ENCODE results near the gene COL12A1.

DNA sequence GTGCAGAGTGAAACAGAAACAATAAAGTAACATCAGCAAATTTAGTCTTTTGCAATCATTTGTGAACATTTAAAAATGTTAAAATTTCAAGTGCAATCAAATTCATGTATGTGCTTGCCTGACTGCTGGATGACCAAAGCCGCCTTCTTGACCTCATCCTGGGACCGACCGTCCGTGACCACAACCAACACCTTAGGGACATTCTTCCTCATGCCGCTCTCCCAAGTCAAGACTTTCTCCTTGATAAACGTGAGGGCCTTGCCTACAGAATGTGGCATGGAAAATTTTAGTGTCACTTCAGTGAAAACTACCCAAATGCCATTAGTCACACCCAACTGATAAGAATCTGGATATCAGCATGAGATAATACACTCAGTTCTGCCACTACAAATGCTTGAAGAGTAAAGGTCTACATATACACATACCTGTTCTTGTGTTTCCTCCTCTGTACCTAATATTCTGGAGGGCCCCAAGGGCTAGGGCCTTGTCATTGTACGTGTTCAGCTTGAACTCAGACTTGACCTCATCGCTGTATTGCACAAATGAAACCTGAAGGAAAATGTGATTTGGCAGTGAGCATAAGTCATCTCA lies 86.8 kb downstream of the COL12A1 start:
- TF ChIP-seq, protein P1, sequence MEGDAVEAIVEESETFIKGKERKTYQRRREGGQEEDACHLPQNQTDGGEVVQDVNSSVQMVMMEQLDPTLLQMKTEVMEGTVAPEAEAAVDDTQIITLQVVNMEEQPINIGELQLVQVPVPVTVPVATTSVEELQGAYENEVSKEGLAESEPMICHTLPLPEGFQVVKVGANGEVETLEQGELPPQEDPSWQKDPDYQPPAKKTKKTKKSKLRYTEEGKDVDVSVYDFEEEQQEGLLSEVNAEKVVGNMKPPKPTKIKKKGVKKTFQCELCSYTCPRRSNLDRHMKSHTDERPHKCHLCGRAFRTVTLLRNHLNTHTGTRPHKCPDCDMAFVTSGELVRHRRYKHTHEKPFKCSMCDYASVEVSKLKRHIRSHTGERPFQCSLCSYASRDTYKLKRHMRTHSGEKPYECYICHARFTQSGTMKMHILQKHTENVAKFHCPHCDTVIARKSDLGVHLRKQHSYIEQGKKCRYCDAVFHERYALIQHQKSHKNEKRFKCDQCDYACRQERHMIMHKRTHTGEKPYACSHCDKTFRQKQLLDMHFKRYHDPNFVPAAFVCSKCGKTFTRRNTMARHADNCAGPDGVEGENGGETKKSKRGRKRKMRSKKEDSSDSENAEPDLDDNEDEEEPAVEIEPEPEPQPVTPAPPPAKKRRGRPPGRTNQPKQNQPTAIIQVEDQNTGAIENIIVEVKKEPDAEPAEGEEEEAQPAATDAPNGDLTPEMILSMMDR (optimal IDR thresholded peaks at IDR 0.05 in 1 of 3, IDR thresholded peaks at IDR 0.05 in 1 of 3, conservative IDR thresholded peaks at IDR 0.05 in 1 of 3; ENCODE audit: extremely low read depth in 1 of 3, insufficient read depth in 2 of 3, low read length in 3 of 3): no peak
- TF ChIP-seq EZH2 (IDR thresholded peaks at IDR 0.05; ENCODE audit: low read length): no peak

Measured in keratinocyte (primary cell).